H4 (cell line): ENCODE measurements around the gene DNAH2. TPM values are rescaled to one million over a fixed set of nuclear protein-coding genes. Genes with fewer than 3 reads are reported as not detected.
"Not testable (repeated sequence)": the region's sequence is repeated elsewhere in the genome, so short reads cannot be mapped to it uniquely, and the experiment has no call there.

Source experiments
- DNase-seq: peaks from one replicate; pipeline ENCODE4 v3.0.0-alpha.2; 2015; ENCODE audit warnings: low spot score
- total RNA-seq: library from RNA; depleted of rRNA; stranded (reverse); fragments of >200 nt; shearing (Covaris generic); gene quantifications from 2 replicates; pipeline ENCODE4 v1.2.3, GENCODE V29; 2014

The DNAH2 gene
- total RNA-seq, 1 experiment from 2014 or later: 0.10 TPM

DNA sequence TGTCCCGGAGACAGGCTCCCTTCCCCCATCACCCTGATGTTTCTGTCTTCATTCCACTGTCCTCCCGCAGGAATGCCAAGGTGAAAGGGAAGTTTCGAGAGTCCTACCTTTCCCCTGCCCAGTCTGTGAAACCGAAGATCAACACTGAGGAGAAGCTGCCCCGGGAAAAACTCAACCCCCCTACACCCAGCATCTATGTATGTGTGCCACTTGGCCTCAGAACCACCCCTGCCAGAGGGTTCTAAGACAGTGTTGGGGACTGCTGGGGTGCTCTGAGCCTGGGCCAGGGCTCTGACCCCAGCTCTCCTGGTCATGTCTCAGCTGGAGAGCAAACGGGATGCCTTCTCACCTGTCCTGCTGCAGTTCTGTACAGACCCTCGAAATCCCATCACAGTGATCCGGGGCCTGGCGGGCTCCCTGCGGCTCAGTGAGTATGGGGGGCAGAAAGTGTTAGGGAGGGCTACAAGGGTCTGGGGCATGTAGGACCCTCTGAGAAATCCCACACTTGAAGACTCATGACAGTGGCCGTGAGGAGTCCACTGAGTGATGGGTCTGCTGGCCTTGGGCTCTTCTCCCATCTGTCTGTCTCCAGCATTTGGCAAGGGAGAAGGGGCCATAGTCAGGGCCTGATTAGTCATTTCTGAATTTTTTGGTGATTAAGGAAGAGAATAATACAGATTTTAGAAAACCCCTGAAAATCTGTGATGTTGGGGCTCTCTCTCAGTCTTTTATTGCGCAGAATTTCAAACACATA lies 132.4 kb downstream of the DNAH2 start:
- no peak for DNase-seq

DNA sequence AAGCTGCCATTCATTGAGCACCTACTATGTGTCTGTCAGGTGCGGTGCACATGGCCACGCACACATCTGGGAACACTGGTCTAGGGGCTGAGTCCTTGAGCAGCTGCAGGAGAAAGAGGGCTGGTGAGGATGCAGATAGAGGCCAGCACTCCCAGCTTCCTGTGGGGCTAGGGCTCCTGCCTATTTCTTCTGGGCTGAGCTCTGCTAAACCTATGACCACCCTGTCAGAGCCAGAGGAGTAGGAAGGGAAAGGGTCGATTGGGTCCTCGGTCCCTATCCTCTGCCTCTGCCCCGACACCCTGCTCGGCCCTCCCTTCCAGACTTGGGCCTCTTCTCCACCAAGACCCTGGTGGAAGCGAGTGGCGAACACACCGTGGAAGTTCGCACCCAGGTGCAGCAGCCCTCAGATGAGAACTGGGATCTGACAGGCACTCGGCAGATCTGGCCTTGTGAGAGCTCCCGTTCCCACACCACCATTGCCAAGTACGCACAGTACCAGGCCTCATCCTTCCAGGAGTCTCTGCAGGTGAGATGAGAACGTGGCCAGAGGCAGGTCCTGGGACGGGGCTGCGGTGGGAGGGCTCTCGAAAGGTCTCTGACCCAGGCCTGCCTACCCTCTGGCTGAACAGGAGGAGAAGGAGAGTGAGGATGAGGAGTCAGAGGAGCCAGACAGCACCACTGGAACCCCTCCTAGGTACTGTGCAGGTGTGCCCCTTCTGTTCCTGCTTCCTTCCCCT lies 133.3 kb downstream of the DNAH2 start:
- DNase-seq: no peak

DNA sequence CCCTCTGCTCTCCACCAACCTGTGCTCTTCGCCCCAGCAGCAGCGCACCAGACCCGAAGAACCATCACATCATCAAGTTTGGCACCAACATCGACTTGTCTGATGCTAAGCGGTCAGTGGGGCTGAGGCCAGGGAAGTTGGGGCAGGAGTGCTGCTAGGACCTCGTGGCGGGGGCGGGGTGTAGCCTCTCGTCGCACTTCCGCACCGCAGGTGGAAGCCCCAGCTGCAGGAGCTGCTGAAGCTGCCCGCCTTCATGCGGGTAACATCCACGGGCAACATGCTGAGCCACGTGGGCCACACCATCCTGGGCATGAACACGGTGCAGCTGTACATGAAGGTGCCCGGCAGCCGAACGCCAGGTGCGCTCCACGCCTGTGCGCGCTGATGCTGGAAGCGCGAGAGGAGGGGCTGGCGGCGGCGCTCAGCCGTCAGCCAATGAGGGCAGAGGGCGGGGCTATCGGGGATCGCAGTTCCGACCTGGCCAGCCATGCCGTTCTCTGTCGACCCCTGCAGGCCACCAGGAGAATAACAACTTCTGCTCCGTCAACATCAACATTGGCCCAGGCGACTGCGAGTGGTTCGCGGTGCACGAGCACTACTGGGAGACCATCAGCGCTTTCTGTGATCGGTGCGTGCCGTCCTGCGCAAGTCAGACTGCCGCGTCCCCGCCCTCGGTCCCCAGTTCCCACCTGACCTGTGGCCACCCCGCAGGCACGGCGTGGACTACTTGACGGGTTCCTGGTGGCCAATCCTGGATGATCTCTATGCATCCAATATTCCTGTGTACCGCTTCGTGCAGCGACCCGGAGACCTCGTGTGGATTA lies 134.1 kb downstream of the DNAH2 start:
- DNase-seq: no peak

DNA sequence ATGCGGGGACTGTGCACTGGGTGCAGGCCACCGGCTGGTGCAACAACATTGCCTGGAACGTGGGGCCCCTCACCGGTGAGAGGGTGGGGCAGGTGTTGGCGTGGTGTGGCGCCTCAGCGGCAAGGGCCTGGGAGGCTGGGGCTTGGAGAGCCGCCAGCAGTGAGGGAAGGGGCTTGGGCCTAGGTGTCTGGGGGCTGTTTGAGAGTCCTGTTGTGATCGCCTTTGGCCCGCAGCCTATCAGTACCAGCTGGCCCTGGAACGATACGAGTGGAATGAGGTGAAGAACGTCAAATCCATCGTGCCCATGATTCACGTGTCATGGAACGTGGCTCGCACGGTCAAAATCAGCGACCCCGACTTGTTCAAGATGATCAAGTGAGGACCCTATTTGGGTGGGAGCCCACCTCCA lies 134.7 kb downstream of the DNAH2 start:
- DNase-seq: no peak

DNA sequence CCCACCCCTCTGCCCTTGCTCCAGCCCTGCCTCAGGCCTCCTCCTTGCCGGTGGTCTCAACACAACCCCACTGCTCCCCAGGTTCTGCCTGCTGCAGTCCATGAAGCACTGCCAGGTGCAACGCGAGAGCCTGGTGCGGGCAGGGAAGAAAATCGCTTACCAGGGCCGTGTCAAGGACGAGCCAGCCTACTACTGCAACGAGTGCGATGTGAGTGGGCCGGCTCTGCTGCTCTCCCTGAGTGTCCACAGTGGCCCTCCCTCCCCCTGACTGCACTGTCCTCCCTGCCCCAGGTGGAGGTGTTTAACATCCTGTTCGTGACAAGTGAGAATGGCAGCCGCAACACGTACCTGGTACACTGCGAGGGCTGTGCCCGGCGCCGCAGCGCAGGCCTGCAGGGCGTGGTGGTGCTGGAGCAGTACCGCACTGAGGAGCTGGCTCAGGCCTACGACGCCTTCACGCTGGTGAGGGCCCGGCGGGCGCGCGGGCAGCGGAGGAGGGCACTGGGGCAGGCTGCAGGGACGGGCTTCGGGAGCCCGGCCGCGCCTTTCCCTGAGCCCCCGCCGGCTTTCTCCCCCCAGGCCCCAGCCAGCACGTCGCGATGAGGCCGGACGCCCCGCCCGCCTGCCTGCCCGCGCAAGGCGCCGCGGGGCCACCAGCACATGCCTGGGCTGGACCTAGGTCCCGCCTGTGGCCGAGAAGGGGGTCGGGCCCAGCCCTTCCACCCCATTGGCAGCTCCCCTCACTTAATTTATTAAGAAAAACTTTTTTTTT lies 135.6 kb downstream of the DNAH2 start:
- DNase-seq: no peak

DNA sequence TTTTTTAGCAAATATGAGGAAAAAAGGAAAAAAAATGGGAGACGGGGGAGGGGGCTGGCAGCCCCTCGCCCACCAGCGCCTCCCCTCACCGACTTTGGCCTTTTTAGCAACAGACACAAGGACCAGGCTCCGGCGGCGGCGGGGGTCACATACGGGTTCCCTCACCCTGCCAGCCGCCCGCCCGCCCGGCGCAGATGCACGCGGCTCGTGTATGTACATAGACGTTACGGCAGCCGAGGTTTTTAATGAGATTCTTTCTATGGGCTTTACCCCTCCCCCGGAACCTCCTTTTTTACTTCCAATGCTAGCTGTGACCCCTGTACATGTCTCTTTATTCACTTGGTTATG lies 136.1 kb downstream of the DNAH2 start:
- no peak for DNase-seq

DNA sequence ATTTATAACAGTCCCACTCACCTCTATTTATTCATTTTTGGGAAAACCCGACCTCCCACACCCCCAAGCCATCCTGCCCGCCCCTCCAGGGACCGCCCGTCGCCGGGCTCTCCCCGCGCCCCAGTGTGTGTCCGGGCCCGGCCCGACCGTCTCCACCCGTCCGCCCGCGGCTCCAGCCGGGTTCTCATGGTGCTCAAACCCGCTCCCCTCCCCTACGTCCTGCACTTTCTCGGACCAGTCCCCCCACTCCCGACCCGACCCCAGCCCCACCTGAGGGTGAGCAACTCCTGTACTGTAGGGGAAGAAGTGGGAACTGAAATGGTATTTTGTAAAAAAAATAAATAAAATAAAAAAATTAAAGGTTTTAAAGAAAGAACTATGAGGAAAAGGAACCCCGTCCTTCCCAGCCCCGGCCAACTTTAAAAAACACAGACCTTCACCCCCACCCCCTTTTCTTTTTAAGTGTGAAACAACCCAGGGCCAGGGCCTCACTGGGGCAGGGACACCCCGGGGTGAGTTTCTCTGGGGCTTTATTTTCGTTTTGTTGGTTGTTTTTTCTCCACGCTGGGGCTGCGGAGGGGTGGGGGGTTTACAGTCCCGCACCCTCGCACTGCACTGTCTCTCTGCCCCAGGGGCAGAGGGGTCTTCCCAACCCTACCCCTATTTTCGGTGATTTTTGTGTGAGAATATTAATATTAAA lies 136.7 kb downstream of the DNAH2 start:
- no peak for DNase-seq

DNA sequence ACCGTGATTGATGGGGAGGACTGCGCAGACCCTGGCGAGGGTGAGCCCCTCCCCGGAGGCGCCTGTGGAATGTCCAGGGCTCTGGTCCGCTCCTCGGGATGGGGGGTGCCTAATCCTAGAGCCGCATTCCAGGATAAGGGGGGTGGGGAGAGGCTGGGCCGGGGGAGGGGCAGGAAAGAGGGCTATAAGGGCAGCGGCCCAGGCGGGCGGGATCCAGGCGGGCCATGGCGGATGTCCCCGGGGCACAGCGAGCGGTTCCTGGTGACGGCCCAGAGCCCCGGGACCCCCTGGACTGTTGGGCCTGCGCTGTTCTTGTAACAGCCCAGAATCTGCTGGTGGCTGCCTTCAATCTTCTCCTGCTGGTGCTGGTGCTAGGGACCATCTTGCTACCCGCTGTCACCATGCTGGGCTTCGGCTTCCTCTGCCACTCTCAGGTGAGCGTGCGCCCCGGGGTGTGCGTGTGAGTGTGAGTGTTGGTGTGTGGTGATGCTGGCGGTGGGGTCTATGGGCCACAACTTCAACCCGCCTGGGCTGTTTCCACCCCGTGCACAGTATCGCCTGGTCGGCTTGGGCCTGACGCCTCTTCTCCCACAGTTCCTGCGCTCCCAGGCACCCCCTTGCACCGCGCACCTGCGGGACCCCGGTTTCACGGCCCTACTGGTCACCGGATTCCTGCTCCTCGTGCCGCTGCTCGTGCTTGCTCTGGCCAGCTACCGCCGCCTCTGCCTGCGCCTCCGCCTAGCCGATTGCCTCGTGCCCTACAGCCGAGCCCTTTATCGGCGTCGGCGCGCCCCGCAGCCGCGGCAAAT lies 137.5 kb downstream of the DNAH2 start, which contains the start of gene TMEM88:
TSS of gene TMEM88 (plus strand) at position 216 of the 809 bp plus-strand sequence. CDS start at position 225, 9 bp downstream.
- no peak for DNase-seq

DNA sequence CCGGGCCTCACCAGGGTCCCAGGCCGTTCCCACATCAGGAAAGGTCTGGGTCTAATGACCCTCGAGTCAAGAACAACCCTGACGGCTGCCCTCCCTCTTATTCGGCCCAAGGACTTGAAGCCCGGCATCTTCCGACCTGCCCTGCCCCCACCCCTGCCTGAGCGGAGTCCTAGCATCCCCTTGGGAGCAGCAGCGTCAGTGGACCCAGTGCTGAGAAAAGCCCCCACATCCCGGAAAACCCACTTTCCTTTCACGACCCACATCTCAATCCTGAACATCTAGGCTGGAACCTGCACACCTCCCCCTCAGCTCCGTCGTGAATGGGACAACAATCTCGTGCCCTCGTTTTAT lies 138.1 kb downstream of the DNAH2 start:
- no peak for DNase-seq

DNA sequence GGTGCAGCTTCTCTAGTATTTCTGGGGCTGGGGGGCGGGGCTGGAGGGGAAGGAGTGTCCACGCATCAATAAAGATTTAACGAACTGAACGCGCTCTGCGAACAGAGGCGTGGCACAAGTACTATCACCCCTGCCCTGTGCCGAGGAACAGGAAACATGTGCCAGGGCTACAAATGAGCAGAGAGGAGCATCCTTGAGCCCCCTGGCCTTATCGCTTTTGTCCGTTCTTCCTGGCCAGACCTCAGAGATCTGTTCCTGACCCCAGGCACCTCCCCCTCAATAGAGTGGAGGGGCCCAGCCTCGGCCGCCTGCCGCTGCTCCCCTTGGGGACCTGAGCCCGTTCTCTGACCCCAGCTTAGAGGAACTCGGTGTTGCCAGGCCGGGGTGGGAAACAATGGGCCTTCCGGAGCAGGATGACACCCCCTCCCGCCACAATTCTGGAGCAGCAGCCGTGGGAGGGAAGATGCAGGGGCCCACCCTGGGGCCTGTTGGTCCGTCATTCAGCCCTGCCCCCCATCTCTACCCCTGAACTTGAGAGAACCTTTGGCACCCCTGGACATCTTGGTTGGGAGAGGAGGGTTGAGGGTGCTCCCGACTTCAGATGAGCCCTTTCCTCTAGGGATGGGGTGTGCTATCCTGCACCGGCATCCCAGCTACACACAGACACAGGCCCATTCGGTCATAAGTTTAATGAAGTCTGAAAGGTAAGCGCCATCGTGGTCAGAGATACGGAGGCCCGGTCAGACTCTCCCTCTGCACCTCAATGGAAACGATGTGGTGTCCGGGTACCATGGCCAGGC lies 138.7 kb downstream of the DNAH2 start:
- DNase-seq: no peak

DNA sequence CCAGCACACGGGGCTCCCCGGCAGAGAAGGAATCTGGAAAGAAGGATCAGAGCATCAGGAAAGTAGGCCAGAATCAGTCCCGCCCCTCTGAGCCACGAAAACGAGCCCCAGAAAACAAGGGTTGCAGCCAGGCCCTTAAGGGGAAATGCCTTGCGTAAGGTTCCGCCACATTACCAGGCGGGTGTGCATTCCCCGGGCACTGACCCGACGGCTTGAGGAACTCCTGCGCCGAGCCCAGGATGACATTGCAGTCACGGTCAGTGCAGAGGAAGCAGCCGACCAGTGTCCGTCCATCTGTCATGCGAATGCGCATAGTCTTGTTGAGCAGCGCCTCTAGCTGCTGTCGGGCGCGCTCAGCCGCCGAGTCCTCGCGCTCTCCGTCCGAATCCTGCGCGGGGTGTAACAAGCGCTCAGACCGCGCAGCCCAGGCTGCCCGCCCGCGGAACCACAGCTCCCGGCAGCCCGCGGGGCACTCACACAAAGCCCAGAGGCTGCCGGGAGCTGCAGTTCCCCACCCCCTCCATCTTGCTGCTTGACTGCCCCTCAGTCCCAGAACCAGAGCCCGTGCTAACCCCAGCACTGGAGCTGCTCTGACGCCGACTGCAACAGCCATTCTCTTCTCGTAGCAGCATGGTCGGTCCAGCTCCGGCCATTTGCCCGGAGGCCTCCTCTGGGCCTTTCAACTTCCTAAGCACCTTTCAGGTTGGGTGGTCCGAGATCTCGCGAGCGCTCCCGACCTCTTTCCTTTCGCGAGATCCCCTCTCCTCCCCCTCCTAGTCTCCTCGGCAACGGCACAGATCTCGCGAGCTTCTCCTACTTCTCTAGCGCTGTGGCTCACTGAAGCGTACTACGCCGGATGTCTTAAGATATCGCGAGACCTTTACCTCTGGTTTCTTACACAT lies 139.5 kb downstream of the DNAH2 start, which contains the start of gene NAA38:
TSS of gene NAA38 (minus strand) at position 749 of the 902 bp plus-strand sequence. CDS start at position 653, 96 bp downstream.
- peak; percentile 98 for DNase-seq

DNA sequence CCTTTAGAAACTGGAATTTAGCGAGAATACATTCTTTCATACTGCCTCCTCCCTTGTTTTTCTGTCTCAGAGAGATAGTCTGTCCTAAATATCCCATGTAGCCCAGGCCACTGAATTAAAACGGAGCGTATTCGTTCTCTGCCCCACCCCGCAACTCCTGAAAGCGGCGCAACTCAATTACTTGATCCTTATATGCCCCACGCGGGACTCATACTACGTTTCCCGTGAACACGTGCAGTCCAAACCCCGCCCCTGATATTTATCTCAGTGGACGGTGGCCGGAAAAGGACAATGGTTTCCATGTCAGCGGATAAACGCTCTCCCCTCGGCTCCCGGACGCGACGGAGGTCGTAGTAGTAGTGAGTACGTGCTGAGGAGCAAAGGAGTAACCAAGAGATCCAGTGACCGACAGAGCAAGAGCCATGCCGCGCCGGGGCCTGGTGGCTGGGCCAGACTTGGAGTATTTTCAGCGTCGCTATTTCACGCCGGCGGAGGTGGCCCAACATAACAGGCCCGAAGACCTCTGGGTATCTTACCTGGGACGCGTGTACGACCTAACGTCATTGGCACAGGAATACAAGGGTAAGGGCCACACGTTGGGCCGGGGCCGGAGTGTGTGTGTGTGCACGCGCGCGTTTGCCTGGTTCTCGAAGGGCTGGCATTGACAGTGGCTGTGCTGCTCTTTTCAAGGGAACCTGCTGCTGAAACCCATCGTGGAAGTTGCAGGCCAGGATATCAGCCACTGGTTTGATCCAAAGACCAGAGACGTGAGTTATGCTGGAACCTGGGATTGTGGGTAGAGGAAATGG lies 140.4 kb downstream of the DNAH2 start, which contains the start of gene CYB5D1:
TSS of gene CYB5D1 (plus strand) at position 291 of the 809 bp plus-strand sequence. CDS start at position 423, 132 bp downstream.
- DNase-seq: peak; percentile 82

DNA sequence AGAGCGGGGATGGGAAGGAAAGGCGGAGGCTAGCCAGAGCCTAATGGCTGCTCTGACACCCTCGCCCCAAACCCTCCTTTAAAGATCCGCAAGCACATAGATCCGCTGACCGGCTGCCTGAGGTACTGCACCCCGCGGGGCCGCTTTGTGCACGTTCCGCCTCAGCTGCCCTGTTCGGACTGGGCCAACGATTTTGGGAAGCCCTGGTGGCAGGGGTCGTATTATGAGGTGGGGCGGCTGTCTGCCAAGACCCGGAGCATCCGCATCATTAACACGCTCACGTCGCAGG lies 140.9 kb downstream of the DNAH2 start:
- DNase-seq: no peak

DNA sequence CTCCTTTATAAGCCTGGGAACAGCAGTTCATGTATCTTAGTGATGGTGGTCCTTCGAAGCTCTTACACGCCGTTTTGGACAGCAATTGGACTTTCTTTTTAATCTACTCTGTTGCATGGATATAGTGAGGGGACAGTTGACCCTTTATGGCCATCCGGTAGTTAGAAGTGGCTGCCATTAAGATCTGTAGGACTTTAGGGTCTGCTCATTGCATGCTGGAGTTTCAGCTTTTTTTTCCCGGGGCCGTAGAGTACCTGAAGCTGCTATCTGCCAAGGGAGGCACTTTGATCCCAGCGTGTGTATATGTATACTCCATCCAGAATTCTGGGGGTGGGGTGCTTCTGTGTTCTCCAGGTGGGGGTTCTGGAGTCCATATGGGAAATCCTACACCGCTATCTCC lies 141.5 kb downstream of the DNAH2 start:
- no peak for DNase-seq

DNA sequence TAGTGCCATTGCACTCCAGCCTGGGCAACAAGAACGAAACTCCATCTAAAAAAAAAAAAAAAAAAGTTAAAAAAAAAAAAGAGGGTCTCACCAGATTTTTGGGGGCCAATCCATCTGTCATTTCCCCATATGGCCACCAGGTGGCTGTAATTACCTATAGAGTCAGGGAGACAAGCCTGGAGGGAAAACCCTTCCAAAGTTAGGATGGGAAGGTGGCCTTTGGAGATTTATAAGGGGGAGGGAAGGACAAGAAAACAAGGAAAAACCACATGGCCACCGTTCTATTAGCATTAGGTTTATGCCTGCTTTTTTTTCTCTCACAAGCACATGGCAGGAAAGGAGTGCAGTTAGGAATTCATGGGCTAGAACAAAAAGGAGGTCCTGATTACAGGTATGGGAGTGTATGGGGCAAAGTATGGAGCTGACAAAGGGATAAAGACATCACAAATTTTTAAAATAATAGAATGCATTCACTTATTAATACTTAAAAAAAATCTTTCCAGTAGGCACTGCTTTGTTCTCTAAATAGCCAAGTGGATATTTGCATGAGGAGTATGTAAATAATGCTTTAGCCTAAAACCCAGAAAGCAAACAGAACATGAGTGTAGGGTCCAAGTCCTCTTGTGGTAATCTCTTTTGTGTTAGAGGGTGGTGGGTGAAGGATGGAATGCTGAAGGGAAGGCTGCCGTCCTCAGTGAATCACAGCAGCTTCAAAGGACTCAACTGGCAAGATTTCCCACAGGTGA lies 145.3 kb downstream of the DNAH2 start:
- no peak for DNase-seq

DNA sequence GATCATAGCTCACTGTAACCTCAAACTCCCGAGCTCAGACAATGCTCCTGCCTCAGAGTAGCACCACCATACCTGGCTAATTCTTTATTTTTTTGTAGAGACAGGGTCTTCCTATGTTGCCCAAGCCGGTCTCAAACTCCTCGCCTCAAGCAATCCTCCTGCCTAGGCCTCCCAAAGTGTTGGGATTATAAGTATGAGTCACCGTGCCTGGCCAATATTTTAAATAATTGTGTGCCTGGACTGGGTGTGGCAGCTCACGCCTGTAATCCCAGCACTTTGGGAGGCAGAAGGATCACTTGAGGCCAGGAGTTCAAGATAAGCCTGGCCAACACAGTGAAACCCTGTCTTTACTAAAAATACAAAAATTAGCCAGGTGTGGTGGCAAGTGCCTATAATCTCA lies 146.8 kb downstream of the DNAH2 start:
- not testable (repeated sequence) for DNase-seq
